MCF 10A (cell line): ENCODE data around the gene ZNF319. TPM values are rescaled to one million over a fixed set of nuclear protein-coding genes. Genes with fewer than 3 reads are reported as not detected.

Source experiments
- BruUV-seq: library from RNA; stranded (reverse); fragments of 400-500 nt; replicated peaks from 2 replicates; lab custom pipeline; 2021; lab: Mats Ljungman, UMichigan
- CTCF ChIA-PET: fragments of 300-600 bp; sonication (Branson Sonifier 250); formaldehyde crosslinking; extraction: SDS; loops from one replicate; lab custom pipeline; 2021; ENCODE audit warnings: antibody characterized with exemption, inconsistent platforms; lab: Yijun Ruan, JAX
- POLR2A ChIA-PET: fragments of 300-600, 350-650 bp; sonication (Branson Sonifier 250); formaldehyde crosslinking; extraction: SDS; loops from one replicate; lab custom pipeline; 2020; ENCODE audit warnings: antibody characterized with exemption, inconsistent platforms; lab: Yijun Ruan, JAX
- DNase-seq: peaks from one replicate; pipeline ENCODE4 v3.0.0-alpha.2; 2018; ENCODE audit not compliant: unreplicated experiment
- H3K27ac Mint-ChIP-seq: one replicate; pipeline ENCODE4 v1.8.0; 2022; ENCODE audit warnings: mild to moderate bottlenecking, low read depth, mixed read lengths; ENCODE audit not compliant: unreplicated experiment
- H3K27me3 Mint-ChIP-seq: one replicate; pipeline ENCODE4 v1.8.0; 2022; ENCODE audit warnings: mixed read lengths; ENCODE audit not compliant: insufficient read depth, unreplicated experiment
- H3K36me3 Mint-ChIP-seq: one replicate; pipeline ENCODE4 v1.8.0; 2022; ENCODE audit warnings: mild to moderate bottlenecking, moderate library complexity, mixed read lengths; ENCODE audit not compliant: insufficient read depth, unreplicated experiment
- H3K4me1 Mint-ChIP-seq: one replicate; pipeline ENCODE4 v1.8.0; 2022; ENCODE audit warnings: mixed read lengths; ENCODE audit not compliant: insufficient read depth, unreplicated experiment
- H3K4me3 Mint-ChIP-seq: one replicate; pipeline ENCODE4 v1.8.0; 2022; ENCODE audit warnings: mild to moderate bottlenecking, moderate library complexity, mixed read lengths; ENCODE audit not compliant: unreplicated experiment
- H3K9me3 Mint-ChIP-seq: one replicate; pipeline ENCODE4 v1.8.0; 2022; ENCODE audit warnings: mixed read lengths; ENCODE audit not compliant: unreplicated experiment
- intact Hi-C: fragments of 100-400 bp; cut with micrococcal nuclease; formaldehyde crosslinking; loops from 2 replicates; pipeline ENCODE4 v1.14.1; 2022
- total RNA-seq: library from RNA; stranded (reverse); gene quantifications from 2 replicates; pipeline ENCODE4 v1.2.3, GENCODE V29; 2022
- TF ChIP-seq, protein P1 (sequence below): fragments of 200-600 bp; IDR thresholded peaks from one replicate; pipeline ENCODE4 v1.8.0; 2022; ENCODE audit warnings: antibody characterized with exemption, mild to moderate bottlenecking; ENCODE audit not compliant: unreplicated experiment

The ZNF319 gene
- total RNA-seq, 1 experiment from 2014 or later: 12.6 TPM

DNA sequence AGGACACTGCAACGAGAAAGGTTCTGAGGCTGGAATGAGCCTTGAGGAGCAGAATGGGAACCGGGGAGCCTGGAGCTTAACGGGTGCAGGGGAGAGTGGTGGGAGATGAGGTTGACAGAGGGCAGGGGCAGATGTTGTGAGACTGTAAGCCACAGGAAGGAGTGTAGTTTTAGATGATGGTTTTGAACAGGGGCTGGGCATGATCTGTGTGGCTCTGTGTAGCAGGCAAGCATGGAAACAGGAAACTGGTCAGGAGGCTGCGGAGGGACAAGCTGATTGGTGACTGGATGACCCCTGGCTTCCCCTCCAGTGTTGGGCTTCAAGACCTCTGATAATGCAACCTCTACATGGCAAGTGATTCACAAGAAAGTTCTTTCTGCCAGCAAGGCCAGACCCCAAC, 28.2 kb downstream of the ZNF319 start:
- DNase-seq: no peak
- H3K27me3 Mint-ChIP-seq: no peaks in the 10 kb centered on the region
- no peak overlapping the region for H3K4me3 Mint-ChIP-seq
- intact Hi-C loops: no loop called here
- POLR2A ChIA-PET: interaction anchor here (1.0 kb wide), 1 partner anchor 11 kb away, joined by 3 read pairs; no protein-coding TSS in a partner anchor
- H3K4me1 Mint-ChIP-seq: no peaks in the 10 kb centered on the region
- no peaks in the 10 kb centered on the region for H3K36me3 Mint-ChIP-seq
- TF ChIP-seq, protein P1, sequence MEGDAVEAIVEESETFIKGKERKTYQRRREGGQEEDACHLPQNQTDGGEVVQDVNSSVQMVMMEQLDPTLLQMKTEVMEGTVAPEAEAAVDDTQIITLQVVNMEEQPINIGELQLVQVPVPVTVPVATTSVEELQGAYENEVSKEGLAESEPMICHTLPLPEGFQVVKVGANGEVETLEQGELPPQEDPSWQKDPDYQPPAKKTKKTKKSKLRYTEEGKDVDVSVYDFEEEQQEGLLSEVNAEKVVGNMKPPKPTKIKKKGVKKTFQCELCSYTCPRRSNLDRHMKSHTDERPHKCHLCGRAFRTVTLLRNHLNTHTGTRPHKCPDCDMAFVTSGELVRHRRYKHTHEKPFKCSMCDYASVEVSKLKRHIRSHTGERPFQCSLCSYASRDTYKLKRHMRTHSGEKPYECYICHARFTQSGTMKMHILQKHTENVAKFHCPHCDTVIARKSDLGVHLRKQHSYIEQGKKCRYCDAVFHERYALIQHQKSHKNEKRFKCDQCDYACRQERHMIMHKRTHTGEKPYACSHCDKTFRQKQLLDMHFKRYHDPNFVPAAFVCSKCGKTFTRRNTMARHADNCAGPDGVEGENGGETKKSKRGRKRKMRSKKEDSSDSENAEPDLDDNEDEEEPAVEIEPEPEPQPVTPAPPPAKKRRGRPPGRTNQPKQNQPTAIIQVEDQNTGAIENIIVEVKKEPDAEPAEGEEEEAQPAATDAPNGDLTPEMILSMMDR: no peak
- H3K9me3 Mint-ChIP-seq: no peaks in the 10 kb centered on the region
- BruUV-seq: no TSS peak
- H3K27ac Mint-ChIP-seq: no peak overlapping the region
- CTCF ChIA-PET: no interaction called here

DNA sequence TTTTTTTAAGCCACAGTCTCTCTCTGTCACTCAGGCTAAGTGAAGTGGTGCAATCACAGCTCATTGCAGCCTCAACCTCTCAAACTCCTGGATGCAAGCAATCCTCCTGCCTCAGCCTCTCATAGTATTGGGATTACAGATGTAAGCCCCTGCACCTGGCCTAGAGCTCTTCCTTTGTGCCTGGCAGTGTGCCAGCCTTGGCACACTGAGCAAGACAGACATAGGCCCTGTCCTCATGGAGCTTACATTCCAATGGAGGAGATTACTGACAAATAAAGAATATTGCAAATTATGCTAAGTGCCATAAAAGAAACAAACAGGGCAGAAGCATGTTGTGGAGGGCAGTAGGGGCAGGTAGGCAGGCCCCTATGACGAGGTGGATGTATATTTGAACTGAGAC, 28.6 kb downstream of the ZNF319 start:
- Mint-ChIP-seq H3K27me3 (no peaks in the 10 kb centered on the region), H3K27ac (no peak overlapping the region), H3K4me3 (no peak overlapping the region), H3K4me1 (no peaks in the 10 kb centered on the region), H3K36me3 (no peaks in the 10 kb centered on the region), H3K9me3 (no peaks in the 10 kb centered on the region)
- intact Hi-C loops: no loop called here
- TF ChIP-seq, protein P1: no peak
- BruUV-seq: no TSS peak
- ChIA-PET POLR2A (interaction anchor here (1.0 kb wide), 1 partner anchor 10 kb away, joined by 3 read pairs; no protein-coding TSS in a partner anchor), CTCF (interaction anchor here (1.5 kb wide), 1 partner anchor 15 kb away, joined by 4 read pairs; no protein-coding TSS in a partner anchor)
- no peak for DNase-seq

DNA sequence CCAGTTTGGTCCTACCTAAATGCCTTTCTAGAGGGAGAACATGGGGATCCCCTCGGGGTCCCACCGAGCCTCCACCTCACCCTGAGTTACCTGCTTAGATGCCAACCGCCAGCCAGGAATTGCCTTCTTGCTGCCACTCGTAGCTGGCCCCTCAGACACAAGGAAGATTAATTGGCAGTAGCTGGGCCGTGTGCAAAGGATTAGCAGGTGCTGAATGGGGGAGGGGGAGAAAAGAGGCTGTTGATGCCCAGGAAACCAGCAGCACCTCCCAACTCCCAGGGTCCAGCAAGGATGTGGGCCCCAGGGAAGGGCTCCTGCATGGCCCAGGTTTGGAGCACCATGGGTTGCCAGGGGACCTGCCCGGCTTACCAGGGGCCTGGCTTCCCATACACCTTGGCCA, 29.5 kb downstream of the ZNF319 start, which contains the start of gene CNGB1:
Gene CNGB1 (minus strand): TSS at position 159 of the 400 bp plus-strand sequence. CDS start 3,842 bp downstream, outside the sequence.
- Mint-ChIP-seq H3K4me3 (no peak within 1 kb of the TSS), H3K27me3 (no peaks in the 10 kb centered on the region), H3K4me1 (peaks cover 3% of the 10 kb centered on the region), H3K9me3 (no peaks in the 10 kb centered on the region), H3K36me3 (no peaks in the 10 kb centered on the region), H3K27ac (no peak within 1 kb of the TSS)
- TF ChIP-seq, protein P1: no peak
- BruUV-seq: no TSS peak
- ChIA-PET POLR2A (no interaction called here), CTCF (interaction anchor here (0.6 to 1.5 kb wide), 3 partner anchors 14 to 100 kb away, joined by 4 read pairs; no protein-coding TSS in a partner anchor)
- no peak for DNase-seq
- intact Hi-C loops: no loop called here

DNA sequence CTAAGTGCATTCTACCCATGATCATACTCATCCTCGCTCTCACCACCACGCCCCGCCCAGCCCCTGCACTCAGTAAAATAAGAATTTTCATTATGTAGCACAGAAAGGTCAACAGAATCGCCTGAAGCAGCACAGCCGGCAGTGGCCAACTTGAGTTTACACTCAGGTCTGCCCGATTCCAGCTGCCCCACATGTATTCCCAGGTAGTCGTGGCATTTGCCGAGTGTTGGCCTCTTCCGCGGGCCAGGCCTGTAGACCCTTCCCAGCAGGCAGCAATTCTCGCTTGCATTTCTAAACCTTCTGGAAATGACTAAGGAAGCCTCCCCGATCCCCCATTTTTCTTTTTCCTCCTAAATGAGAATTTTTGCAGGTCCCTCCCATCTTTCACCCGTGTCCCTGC, 30.2 kb downstream of the ZNF319 start:
- CTCF ChIA-PET: interaction anchor here (0.8 to 1.5 kb wide), 3 partner anchors 10 to 71 kb away, joined by 3 to 4 read pairs (median 4); no protein-coding TSS in a partner anchor
- peaks cover 6% of the 10 kb centered on the region for H3K4me1 Mint-ChIP-seq
- BruUV-seq: no TSS peak

More for the DNA sequence above, 30.2 kb downstream of the ZNF319 start:
- H3K9me3 Mint-ChIP-seq: no peaks in the 10 kb centered on the region
- H3K27me3 Mint-ChIP-seq: no peaks in the 10 kb centered on the region
- H3K36me3 Mint-ChIP-seq: no peaks in the 10 kb centered on the region
- no peak for DNase-seq
- H3K4me3 Mint-ChIP-seq: no peak overlapping the region
- H3K27ac Mint-ChIP-seq: no peak overlapping the region
- intact Hi-C loops: no loop called here
- POLR2A ChIA-PET: no interaction called here
- TF ChIP-seq, protein P1: no peak
